ENCODE results near the gene FAM184B. TPM values are rescaled to one million over a fixed set of nuclear protein-coding genes. Genes with fewer than 3 reads are reported as not detected.

FAM184B gene
- total and polyA plus RNA-seq, 2 experiments from 2014 or later = 0.06 TPM; not detected in 1

- no peak overlapping the region for H3K27ac ChIP-seq
- H2AFZ ChIP-seq = no peak overlapping the region
- no peak for DNase-seq
- no peaks in the 10 kb centered on the region for H3K9me2 ChIP-seq (ENCODE audit: insufficient read depth)
- no peaks in the 10 kb centered on the region for H3K36me3 ChIP-seq (ENCODE audit: low read depth)
- TF ChIP-seq EZH2phosphoT487 (IDR thresholded peaks at IDR 0.05; ENCODE audit: insufficient read depth, low read depth) = no peak
- TF ChIP-seq EZH2 (IDR thresholded peaks at IDR 0.05; ENCODE audit: insufficient read depth, poor library complexity, severe bottlenecking) = no peak
- 34 to 38% methylated on average over 7 of the region's 7 CpGs for WGBS, 2 experiments (ENCODE audit: low coverage in 1 of 2, low lambda C conversion rate in 2 of 2, missing lambda C conversion rate in 2 of 2)
- H3K4me1 ChIP-seq (ENCODE audit: insufficient read depth) = no peaks in the 10 kb centered on the region
- no peaks in the 10 kb centered on the region for H3F3A ChIP-seq (ENCODE audit: insufficient read depth)
- H3K9me3 ChIP-seq (ENCODE audit: low read depth) = no peaks in the 10 kb centered on the region
- H4K20me1 ChIP-seq (ENCODE audit: insufficient read depth) = no peaks in the 10 kb centered on the region
- no peaks in the 10 kb centered on the region for H3K27me3 ChIP-seq (replicated peaks; ENCODE audit: insufficient read depth)
- no peak overlapping the region for H3K4me3 ChIP-seq
- in situ Hi-C loops (cut with MboI) = no loop called here
- H3K9ac ChIP-seq = no peak overlapping the region
- no peaks in the 10 kb centered on the region for H3K79me2 ChIP-seq (ENCODE audit: insufficient read depth)
- no peak overlapping the region for H3K4me2 ChIP-seq (ENCODE audit: unreplicated experiment)
Measured at GRCh38 chr4:17681281-17682221, 99.9 kb downstream of the FAM184B start.

- no peak overlapping the region for H3K4me3 ChIP-seq
- TF ChIP-seq EZH2 (IDR thresholded peaks at IDR 0.05; ENCODE audit: insufficient read depth, poor library complexity, severe bottlenecking) (no peak), EZH2phosphoT487 (IDR thresholded peaks at IDR 0.05; ENCODE audit: insufficient read depth, low read depth) (no peak)
- 14 to 17% methylated on average over 5 of the region's 5 CpGs for WGBS, 2 experiments (ENCODE audit: low coverage in 1 of 2, low lambda C conversion rate in 2 of 2, missing lambda C conversion rate in 2 of 2)
- DNase-seq = no peak
- no peak overlapping the region for H3K27ac ChIP-seq
- H3K27me3 ChIP-seq (replicated peaks; ENCODE audit: insufficient read depth) = no peaks in the 10 kb centered on the region
- no peaks in the 10 kb centered on the region for H4K20me1 ChIP-seq (ENCODE audit: insufficient read depth)
- H3K9me2 ChIP-seq (ENCODE audit: insufficient read depth) = no peaks in the 10 kb centered on the region
- H3K36me3 ChIP-seq (ENCODE audit: low read depth) = no peaks in the 10 kb centered on the region
- H3K79me2 ChIP-seq (ENCODE audit: insufficient read depth) = no peaks in the 10 kb centered on the region
- H3F3A ChIP-seq (ENCODE audit: insufficient read depth) = no peaks in the 10 kb centered on the region
- no peaks in the 10 kb centered on the region for H3K9me3 ChIP-seq (ENCODE audit: low read depth)
- in situ Hi-C loops (cut with MboI) = no loop called here
- H3K4me2 ChIP-seq (ENCODE audit: unreplicated experiment) = no peak overlapping the region
- H3K9ac ChIP-seq = no peak overlapping the region
- H3K4me1 ChIP-seq (ENCODE audit: insufficient read depth) = no peaks in the 10 kb centered on the region
- no peak overlapping the region for H2AFZ ChIP-seq
Measured at GRCh38 chr4:17680559-17681280, 100.7 kb downstream of the FAM184B start.

GRCh38 chr4:17670423-17670822 is 111.0 kb downstream of the FAM184B start:
- H3F3A ChIP-seq (ENCODE audit: insufficient read depth) = no peaks in the 10 kb centered on the region
- H3K9ac ChIP-seq = no peak overlapping the region
- no peaks in the 10 kb centered on the region; the same call in 1 of the 2 replicates for H3K27me3 ChIP-seq (replicated peaks; ENCODE audit: insufficient read depth)
- no peaks in the 10 kb centered on the region for H3K9me2 ChIP-seq (ENCODE audit: insufficient read depth)
- no peak overlapping the region for H3K4me2 ChIP-seq (ENCODE audit: unreplicated experiment)
- no peak overlapping the region for H3K4me3 ChIP-seq
- in situ Hi-C loops (cut with MboI) = no loop called here
- no peaks in the 10 kb centered on the region for H4K20me1 ChIP-seq (ENCODE audit: insufficient read depth)
- DNase-seq = no peak
- H3K27ac ChIP-seq = no peak overlapping the region
- H3K79me2 ChIP-seq (ENCODE audit: insufficient read depth) = no peaks in the 10 kb centered on the region
- H3K4me1 ChIP-seq (ENCODE audit: insufficient read depth) = no peaks in the 10 kb centered on the region
- TF ChIP-seq EZH2phosphoT487 (IDR thresholded peaks at IDR 0.05; ENCODE audit: insufficient read depth, low read depth) (no peak), EZH2 (IDR thresholded peaks at IDR 0.05; ENCODE audit: insufficient read depth, poor library complexity, severe bottlenecking) (no peak)
- H2AFZ ChIP-seq = no peak overlapping the region
- H3K36me3 ChIP-seq (ENCODE audit: low read depth) = no peaks in the 10 kb centered on the region
- no peaks in the 10 kb centered on the region for H3K9me3 ChIP-seq (ENCODE audit: low read depth)

- Histone ChIP-seq H3K79me2 (ENCODE audit: insufficient read depth) (no peaks in the 10 kb centered on the region), H3F3A (ENCODE audit: insufficient read depth) (no peaks in the 10 kb centered on the region), H3K4me2 (ENCODE audit: unreplicated experiment) (no peak overlapping the region), H3K4me1 (ENCODE audit: insufficient read depth) (no peaks in the 10 kb centered on the region), H3K36me3 (ENCODE audit: low read depth) (no peaks in the 10 kb centered on the region), H3K27ac (no peak overlapping the region), H4K20me1 (ENCODE audit: insufficient read depth) (no peaks in the 10 kb centered on the region), H3K9me2 (ENCODE audit: insufficient read depth) (no peaks in the 10 kb centered on the region), H2AFZ (no peak overlapping the region), H3K27me3 (replicated peaks; ENCODE audit: insufficient read depth) (no peaks in the 10 kb centered on the region; the same call in 1 of the 2 replicates), H3K9me3 (ENCODE audit: low read depth) (no peaks in the 10 kb centered on the region), H3K4me3 (no peak overlapping the region), H3K9ac (no peak overlapping the region)
- TF ChIP-seq EZH2phosphoT487 (IDR thresholded peaks at IDR 0.05; ENCODE audit: insufficient read depth, low read depth) (no peak), EZH2 (IDR thresholded peaks at IDR 0.05; ENCODE audit: insufficient read depth, poor library complexity, severe bottlenecking) (no peak)
- 44% methylated on average over 3 of the region's 3 CpGs for WGBS, 2 experiments (ENCODE audit: low coverage in 1 of 2, low lambda C conversion rate in 2 of 2, missing lambda C conversion rate in 2 of 2)
- DNase-seq = no peak
- in situ Hi-C loops (cut with MboI) = no loop called here
Measured at GRCh38 chr4:17667653-17668201, 113.7 kb downstream of the FAM184B start.

Data from GM23248 (cell line).